K562 (cell line): Measurements from ENCODE around the gene MEFV. TPM values are rescaled to one million over a fixed set of nuclear protein-coding genes. Genes with fewer than 3 reads are reported as not detected.
A peak's percentile ranks its signal among the peaks of the same experiment; 100 is the strongest.

ENCODE experiments used
- AFF1 ChIP-seq, 2 experiments: fragments of 450-650 bp; IDR thresholded peaks; 2 replicates each; pipeline ENCODE4 v1.6.1; 2018; ENCODE audit warnings: mild to moderate bottlenecking in 2 of 2, low read depth in 1 of 2; ENCODE audit not compliant: partially characterized antibody in 2 of 2
- BCLAF1 ChIP-seq, 2 experiments: fragments of 450-650 bp in 1 of 2; IDR thresholded peaks; 2 replicates each; pipeline ENCODE4 v1.6.1; 2011 to 2017; ENCODE audit warnings: low read depth in 2 of 2, antibody characterized with exemption in 1 of 2, borderline replicate concordance in 1 of 2, low read length in 1 of 2, mild to moderate bottlenecking in 1 of 2, mixed read lengths in 1 of 2; ENCODE audit not compliant: control insufficient read depth in 1 of 2
- DIDO1 ChIP-seq: fragments of 450-650 bp; IDR thresholded peaks from 2 replicates; pipeline ENCODE4 v1.6.1; 2016; ENCODE audit warnings: low read depth, missing biosample characterization, missing genetic modification characterization
- FOXK1 ChIP-seq: sonication (generic); formaldehyde crosslinking; IDR thresholded peaks from 2 replicates; pipeline ENCODE4 v1.8.0; 2022; ENCODE audit warnings: missing genetic modification reagents, mild to moderate bottlenecking, borderline replicate concordance
- MNT ChIP-seq, 2 experiments: fragments of 450-650 bp; conservative IDR thresholded peaks; 2 replicates each; pipeline ENCODE4 v1.6.1; 2017; ENCODE audit warnings: mild to moderate bottlenecking in 2 of 2, moderate library complexity in 2 of 2
- PCBP1 ChIP-seq: fragments of 200-400 bp; formaldehyde crosslinking; IDR thresholded peaks from 2 replicates; pipeline ENCODE4 v1.6.1; 2018; ENCODE audit warnings: mild to moderate bottlenecking, low read depth, low read length; ENCODE audit not compliant: poor library complexity, severe bottlenecking
- SLC30A9 ChIP-seq: fragments of 250-450 bp; sonication (Bioruptor Pico); IDR thresholded peaks from 2 replicates; pipeline ENCODE4 v1.8.0; 2022; ENCODE audit warnings: mild to moderate bottlenecking, moderate library complexity
- SMARCA5 ChIP-seq: fragments of 450-650 bp; IDR thresholded peaks from 2 replicates; pipeline ENCODE4 v1.6.1; 2016
- SMARCC2 ChIP-seq: fragments of 450-650 bp; IDR thresholded peaks from 2 replicates; pipeline ENCODE4 v1.6.1; 2017; ENCODE audit warnings: antibody characterized with exemption, moderate library complexity, mild to moderate bottlenecking, low read depth
- TARDBP ChIP-seq: fragments of 450-650 bp; IDR thresholded peaks from 2 replicates; pipeline ENCODE4 v1.6.1; 2016
- ZBTB34 ChIP-seq: fragments of 250-450 bp; sonication (Bioruptor Pico); IDR thresholded peaks from 2 replicates; pipeline ENCODE4 v1.8.0; 2021; ENCODE audit warnings: mild to moderate bottlenecking, moderate library complexity
- ZNF395 ChIP-seq: fragments of 200-800 bp; sonication (Bioruptor generic); IDR thresholded peaks from 2 replicates; pipeline ENCODE4 v1.6.1; 2017; ENCODE audit warnings: missing genetic modification characterization, missing compliant biosample characterization
- ZNF507 ChIP-seq: conservative IDR thresholded peaks from 2 replicates; pipeline ENCODE4 v1.6.1; 2017; ENCODE audit warnings: missing genetic modification characterization, missing compliant biosample characterization
- polyA plus RNA-seq, 8 experiments: library from polyadenylated mRNA; depleted of rRNA in 4 of 8; stranded (reverse) in 5 of 8; unstranded in 3 of 8; fragments of >200 nt; fragmentation: Nextera tagmentation in 2 of 8; fragmentation: Illumina TruSeq in 1 of 8; extraction: Ambion mirVana in 2 of 8; extraction: Trizol in 1 of 8; gene quantifications; 2 replicates each; pipeline versions ENCODE4 v1.2.1 to v1.2.3, GENCODE V29; 2011 to 2014; ENCODE audit warnings: inconsistent platforms in 1 of 8, missing spikeins in 1 of 8
- total RNA-seq, 7 experiments: library from RNA; depleted of rRNA in 6 of 7; stranded (reverse); fragments of >200 nt in 6 of 7; fragmentation: Illumina TruSeq in 2 of 7; extraction: Trizol in 2 of 7; gene quantifications; 2 replicates each; pipeline versions ENCODE4 v1.2.1 to v1.2.3, GENCODE V29; 2011 to 2021; ENCODE audit warnings: low replicate concordance in 1 of 7

MEFV gene
- total and polyA plus RNA-seq, 9 of the 15 experiments (the other 6 are each of a cell fraction or from before 2014, with no cell fraction given): 0.14 TPM; not detected in 8

GRCh38 chr16:3234857-3235561 is 21.4 kb downstream of the MEFV start, which contains the start of gene ZNF200 (continued):
- peak; percentile 81 to 93 for TF ChIP-seq MNT (conservative IDR thresholded peaks at IDR 0.05)
- peak; percentile 84 for TF ChIP-seq DIDO1
- no peak for TF ChIP-seq SMARCC2
- no peak for TF ChIP-seq SLC30A9 (CRISPR knock-in tag)
- TF ChIP-seq AFF1 (IDR thresholded peaks at IDR 0.05; ENCODE audit: low read depth in 1 of 2, partially characterized antibody in 2 of 2): peak in 1 of 2 experiments; percentile 94
- peak; percentile 61 for TF ChIP-seq PCBP1
- peak; percentile 60; the same call in 1 of the 2 replicates for TF ChIP-seq ZNF395
- TF ChIP-seq ZBTB34 (CRISPR knock-in tag): no peak
- no peak for TF ChIP-seq SMARCA5
- no peak for TF ChIP-seq ZNF507 (tag)
- TF ChIP-seq TARDBP: no peak
- no peak for TF ChIP-seq FOXK1
- TF ChIP-seq BCLAF1 (IDR thresholded peaks at IDR 0.05; ENCODE audit: borderline replicate concordance in 1 of 2, control insufficient read depth in 1 of 2, low read depth in 2 of 2, low read length in 1 of 2): no peak
